DND-41 (cell line): ENCODE data around the gene MAP4K3.

Experiments used
- CTCF ChIP-seq: IDR thresholded peaks from 2 replicates; pipeline ENCODE4 v1.5.1; 2012; ENCODE audit warnings: borderline replicate concordance, low read length, moderate library complexity, mild to moderate bottlenecking; ENCODE audit not compliant: poor library complexity, severe bottlenecking; ENCODE audit errors: extremely low read depth
- EZH2 ChIP-seq: IDR thresholded peaks from 3 replicates; pipeline ENCODE4 v1.6.1; 2012; ENCODE audit warnings: borderline replicate concordance, low read depth, mild to moderate bottlenecking, moderate library complexity, low read length, inconsistent platforms; ENCODE audit not compliant: severe bottlenecking

- TF ChIP-seq CTCF (no peak), EZH2 (no peak)
Observed at GRCh38 chr2:39443009-39443408, 5.9 kb upstream of the MAP4K3 start.
